Measurements from ENCODE around the gene FGFRL1.
"Not testable (repeated sequence)": the region's sequence is repeated elsewhere in the genome, so short reads cannot be mapped to it uniquely, and the experiment has no call there.

The FGFRL1 gene

DNA sequence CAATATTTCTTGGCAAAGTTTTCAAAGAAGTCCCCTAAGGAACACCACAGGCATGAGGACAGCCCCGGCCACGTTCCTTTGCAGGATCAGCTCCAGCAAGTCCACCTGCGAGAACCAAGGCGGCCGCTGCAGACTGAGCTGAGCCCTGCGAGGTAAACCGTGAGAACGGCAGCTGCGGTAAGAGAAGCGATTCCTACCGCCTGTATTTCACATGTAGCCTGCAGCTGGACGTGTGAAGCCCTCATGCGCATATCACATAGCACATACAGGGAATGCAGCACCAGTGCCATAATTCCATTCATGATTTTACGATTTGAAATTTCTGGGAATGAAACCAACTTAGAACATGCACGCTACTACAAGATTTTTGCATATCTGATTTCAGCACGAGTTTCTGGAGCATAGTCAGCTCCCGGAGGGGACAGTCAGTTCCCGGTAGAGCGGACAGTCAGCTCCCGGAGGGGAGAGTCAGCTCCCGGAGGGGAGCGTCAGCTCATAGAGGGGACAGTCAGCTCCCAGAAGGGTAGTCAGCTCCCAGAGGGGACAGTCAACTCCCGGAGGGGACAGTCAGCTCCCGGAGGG, 41.7 kb downstream of the FGFRL1 start:
- Mint-ChIP-seq H3K27me3 (peaks cover 24% of the 10 kb centered on the region), H3K4me3 (no peak overlapping the region), H3K36me3 (peaks cover 4% of the 10 kb centered on the region), H3K9me3 (peaks cover 7% of the 10 kb centered on the region), H3K4me1 (peaks cover 25% of the 10 kb centered on the region), H3K27ac (no peak overlapping the region)
- no peak for ATAC-seq

DNA sequence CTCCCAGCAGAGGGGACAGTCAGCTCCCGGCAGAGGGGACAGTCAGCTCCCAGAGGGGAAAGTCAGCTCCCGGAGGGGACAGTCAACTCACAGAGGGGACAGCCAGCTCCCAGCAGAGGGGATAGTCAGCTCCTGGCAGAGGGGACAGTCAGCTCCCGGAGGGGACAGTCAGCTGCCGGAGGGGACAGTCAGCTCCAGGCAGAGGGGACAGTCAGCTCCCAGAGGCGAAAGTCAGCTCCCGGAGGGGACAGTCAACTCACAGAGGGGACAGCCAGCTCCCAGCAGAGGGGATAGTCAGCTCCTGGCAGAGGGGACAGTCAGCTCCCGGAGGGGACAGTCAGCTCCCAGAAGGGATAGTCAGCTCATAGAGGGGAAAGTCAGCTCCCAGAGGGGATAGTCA, 42.5 kb downstream of the FGFRL1 start:
- H3K9me3 Mint-ChIP-seq, H3K27ac Mint-ChIP-seq: not testable (repeated sequence)
- peaks cover 20% of the 10 kb centered on the region for H3K4me1 Mint-ChIP-seq

DNA sequence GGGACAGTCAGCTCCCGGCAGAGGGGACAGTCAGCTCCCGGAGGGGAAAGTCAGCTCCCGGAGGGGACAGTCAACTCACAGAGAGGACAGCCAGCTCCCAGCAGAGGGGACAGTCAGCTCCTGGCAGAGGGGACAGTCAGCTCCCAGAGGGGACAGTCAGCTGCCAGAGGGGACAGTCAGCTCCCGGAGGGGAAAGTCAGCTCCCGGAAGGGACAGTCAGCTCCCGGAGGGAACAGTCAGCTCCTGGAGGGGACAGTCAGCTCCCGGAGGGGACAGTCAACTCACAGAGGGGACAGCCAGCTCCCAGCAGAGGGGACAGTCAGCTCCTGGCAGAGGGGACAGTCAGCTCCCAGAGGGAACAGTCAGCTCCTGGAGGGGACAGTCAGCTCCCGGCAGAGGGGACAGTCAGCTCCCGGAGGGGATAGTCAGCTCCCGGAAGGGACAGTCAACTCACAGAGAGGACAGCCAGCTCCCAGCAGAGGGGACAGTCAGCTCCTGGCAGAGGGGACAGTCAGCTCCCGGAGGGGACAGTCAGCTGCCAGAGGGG, 43.3 kb downstream of the FGFRL1 start:
- not testable (repeated sequence) for H3K36me3 Mint-ChIP-seq, H3K4me3 Mint-ChIP-seq, ATAC-seq, H3K27ac Mint-ChIP-seq, H3K9me3 Mint-ChIP-seq
- H3K27me3 Mint-ChIP-seq = peaks cover 17% of the 10 kb centered on the region
- H3K4me1 Mint-ChIP-seq = peaks cover 13% of the 10 kb centered on the region

More for the DNA sequence above, 42.5 kb downstream of the FGFRL1 start:
- not testable (repeated sequence) for ATAC-seq, H3K4me3 Mint-ChIP-seq, H3K36me3 Mint-ChIP-seq
- peaks cover 17% of the 10 kb centered on the region for H3K27me3 Mint-ChIP-seq

DNA sequence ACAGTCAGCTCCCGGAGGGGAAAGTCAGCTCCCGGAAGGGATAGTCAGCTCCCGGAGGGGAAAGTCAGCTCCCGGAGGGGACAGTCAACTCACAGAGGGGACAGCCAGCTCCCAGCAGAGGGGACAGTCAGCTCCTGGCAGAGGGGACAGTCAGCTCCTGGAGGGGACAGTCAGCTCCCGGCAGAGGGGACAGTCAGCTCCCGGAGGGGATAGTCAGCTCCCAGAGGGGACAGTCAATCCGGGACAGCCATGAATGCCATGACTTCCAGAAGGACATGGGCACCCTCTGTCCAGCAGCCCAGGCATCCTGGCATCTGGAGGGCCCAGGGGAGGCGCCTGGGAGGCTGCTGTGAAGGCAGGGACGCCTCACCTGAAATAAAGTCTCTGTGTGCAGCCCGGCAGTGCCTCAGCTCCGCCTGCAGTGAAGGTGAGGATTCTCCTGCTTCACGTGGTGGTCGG, 43.8 kb downstream of the FGFRL1 start:
- Mint-ChIP-seq H3K27me3 (peaks cover 17% of the 10 kb centered on the region), H3K27ac (peak overlapping the region; percentile 90), H3K4me1 (peaks cover 13% of the 10 kb centered on the region), H3K4me3 (peak overlapping the region; percentile 76)
- not testable (repeated sequence) for H3K9me3 Mint-ChIP-seq, ATAC-seq, H3K36me3 Mint-ChIP-seq

DNA sequence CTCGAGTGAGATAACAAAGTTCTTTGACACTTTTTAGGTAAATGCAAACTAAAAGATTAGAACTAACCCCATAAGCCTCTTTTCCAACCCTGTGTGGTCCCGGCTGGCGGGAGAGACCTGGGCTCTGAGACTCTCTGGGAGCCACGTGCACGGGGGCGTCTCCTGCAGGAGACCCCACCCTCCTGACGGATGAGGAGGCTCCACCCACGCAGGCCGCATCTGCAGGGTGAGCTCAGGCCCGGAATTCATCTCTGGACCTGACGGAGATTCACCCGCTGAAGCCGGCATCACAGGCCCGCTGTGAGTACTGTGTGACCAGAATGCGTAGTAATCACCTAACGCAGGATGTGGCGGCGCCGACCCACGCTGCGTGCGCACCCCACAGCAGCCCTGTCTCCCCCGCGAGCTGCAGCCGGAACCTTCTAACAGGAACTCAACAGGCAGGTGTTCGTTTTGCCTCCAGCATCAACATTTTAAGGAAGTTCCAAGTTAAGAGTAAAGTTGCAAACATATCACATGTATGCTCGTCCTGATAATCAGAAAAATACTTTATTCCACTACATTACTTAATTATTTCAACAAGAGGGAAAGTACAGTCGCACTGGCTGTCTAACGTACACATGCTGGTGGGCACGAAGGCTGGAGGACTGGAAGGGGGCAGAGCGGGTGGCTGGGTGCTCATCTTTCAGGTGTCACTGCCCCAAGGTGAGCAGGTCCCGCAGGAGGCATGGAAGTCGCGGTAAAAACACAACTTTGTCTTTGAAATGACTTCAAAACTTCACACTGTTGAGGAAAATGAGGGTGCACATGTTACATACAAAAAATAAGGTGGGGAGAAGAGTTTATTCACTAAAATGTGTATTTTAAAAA, 44.5 kb downstream of the FGFRL1 start:
- Mint-ChIP-seq H3K27ac (peak overlapping the region; percentile 90), H3K36me3 (peaks cover 4% of the 10 kb centered on the region), H3K27me3 (peaks cover 21% of the 10 kb centered on the region), H3K4me1 (peaks cover 13% of the 10 kb centered on the region), H3K4me3 (peak overlapping the region; percentile 76), H3K9me3 (peaks cover 7% of the 10 kb centered on the region)
- peak; percentile 99 for ATAC-seq

DNA sequence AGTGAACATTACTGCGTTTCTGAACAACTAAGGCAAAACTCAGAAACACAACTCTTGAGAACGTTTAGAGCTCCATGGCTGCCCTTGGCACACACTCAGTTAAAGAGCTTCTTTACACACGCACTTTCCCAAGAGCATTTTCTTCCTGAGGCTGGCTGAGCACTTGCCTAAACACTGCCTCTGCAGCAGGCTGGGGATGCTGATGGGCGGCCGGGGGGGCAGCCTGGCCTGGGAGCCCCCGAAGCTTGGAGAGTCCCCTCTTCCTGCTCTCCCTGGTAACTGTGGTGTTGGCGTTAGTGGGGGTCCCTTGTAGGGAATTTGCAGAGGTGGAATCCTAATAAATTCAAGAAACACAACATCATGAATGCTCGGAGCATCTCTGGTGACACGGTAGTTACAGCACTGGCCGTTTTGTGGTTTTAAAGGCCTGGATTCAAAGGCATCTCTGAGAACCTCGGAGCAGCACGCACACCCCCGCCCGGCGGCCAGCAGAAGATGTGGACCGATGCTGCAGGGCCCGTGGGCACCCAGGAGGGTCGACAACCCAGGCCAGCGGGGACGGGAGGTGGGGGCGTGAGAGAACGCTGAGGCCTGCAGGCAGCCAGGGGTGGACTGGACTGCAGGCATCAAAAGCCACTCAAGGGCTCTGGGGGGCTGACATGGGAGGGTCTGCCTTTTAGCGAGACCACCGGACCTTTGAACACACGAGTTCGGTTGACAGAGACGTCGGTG, 45.4 kb downstream of the FGFRL1 start:
- Mint-ChIP-seq H3K36me3 (peaks cover 4% of the 10 kb centered on the region), H3K4me3 (no peak overlapping the region), H3K27ac (peak overlapping the region; percentile 90), H3K27me3 (peaks cover 29% of the 10 kb centered on the region), H3K4me1 (peaks cover 15% of the 10 kb centered on the region), H3K9me3 (peaks cover 1% of the 10 kb centered on the region)
- ATAC-seq = no peak

DNA sequence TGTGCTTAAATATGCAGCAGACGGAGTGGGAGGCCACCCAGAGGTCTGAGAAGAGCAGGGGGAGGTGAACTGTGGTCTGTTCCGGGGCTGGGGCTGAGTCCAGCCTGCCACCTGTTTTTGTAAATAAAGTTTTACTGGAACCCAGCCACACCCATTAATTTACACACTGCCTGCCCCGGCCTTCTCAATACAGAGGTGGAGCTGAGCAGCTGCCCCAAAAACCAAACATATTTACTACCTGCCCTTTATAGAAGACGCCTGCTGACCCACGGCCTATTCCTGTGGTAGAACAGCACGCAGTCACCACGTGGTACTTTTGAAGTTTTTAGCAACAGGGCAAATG, 45.9 kb downstream of the FGFRL1 start:
- no peak overlapping the region for H3K27ac Mint-ChIP-seq
- ATAC-seq = no peak
- H3K4me1 Mint-ChIP-seq = peaks cover 21% of the 10 kb centered on the region
- H3K27me3 Mint-ChIP-seq = peaks cover 35% of the 10 kb centered on the region
- H3K4me3 Mint-ChIP-seq = no peak overlapping the region
- no peaks in the 10 kb centered on the region for H3K9me3 Mint-ChIP-seq
- H3K36me3 Mint-ChIP-seq = peaks cover 4% of the 10 kb centered on the region

DNA sequence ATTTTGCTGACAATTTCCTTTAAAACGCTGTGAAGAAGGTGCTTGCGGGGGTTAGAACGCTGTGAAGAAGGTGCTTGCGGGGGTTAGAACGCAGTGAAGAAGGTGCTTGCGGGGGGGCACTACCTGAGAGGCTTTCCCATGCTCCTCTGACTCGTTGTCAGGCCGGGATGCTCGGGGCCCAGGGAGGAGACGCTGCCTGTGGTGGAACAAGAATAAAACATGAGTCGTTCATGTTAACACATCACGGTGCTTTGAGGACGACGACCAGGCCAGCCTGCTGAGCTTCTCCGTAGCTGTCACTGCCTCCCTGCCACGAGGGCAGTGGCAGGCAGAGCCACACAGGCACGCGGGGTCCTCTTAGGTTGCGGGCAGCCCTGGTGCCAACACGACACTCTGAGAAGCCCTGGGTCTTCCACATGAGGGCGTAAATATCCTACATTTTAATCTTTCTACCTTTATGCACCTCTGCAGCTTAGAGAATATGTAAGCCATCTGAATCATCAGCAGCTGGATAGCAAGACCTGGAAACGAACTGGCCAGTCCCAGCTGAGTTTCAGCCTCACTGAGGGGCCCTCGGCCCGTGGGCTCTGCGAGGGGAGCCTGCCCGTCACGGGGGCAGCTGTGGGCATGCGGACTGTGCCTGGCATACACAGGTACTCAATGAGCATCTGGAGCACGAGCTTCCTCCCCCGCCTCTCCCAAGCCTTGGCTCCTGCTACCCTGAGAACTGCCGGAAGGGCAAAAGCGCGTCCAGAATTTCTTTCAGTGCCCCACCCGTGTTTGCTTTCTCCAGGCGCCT, 47.0 kb downstream of the FGFRL1 start:
- Mint-ChIP-seq H3K9me3 (no peaks in the 10 kb centered on the region), H3K27me3 (peaks cover 45% of the 10 kb centered on the region), H3K4me1 (peaks cover 24% of the 10 kb centered on the region), H3K36me3 (peaks cover 4% of the 10 kb centered on the region), H3K4me3 (no peak overlapping the region), H3K27ac (no peak overlapping the region)
- ATAC-seq = no peak

DNA sequence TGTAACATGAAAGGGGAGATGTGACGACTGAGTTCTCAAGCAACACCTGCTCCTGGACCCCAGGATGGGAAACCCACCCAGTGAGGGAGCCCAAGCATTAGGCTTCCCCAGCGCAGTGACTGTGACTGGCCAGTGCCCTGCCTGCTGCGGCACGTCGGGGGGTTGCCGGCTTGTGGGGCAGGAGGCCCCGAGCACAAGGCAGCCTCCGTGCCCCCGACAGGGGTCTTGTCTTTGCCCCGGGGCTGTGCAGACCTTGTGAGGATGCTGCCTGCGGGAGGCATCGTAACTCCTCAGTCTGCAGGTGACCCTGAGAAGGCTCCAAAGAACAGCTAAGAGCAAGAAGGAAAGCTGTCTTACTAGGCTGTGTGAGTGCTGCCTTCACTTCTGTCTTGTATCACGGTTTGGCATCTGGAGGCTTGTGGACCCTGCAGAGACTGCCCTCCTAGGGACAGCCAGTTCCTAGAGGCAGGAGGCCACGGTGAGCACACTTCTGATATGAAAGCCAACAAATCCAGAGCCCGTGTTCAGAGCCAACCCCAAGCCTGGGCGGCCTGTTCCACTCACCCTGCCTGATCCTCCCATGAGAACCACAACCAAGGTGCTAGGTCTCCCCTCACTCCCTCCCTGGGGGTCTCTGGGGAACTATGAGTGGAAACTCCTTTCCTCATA, 47.7 kb downstream of the FGFRL1 start:
- Mint-ChIP-seq H3K4me1 (peaks cover 24% of the 10 kb centered on the region), H3K4me3 (no peak overlapping the region), H3K36me3 (peaks cover 4% of the 10 kb centered on the region), H3K27ac (no peak overlapping the region), H3K9me3 (no peaks in the 10 kb centered on the region), H3K27me3 (peaks cover 45% of the 10 kb centered on the region)
- ATAC-seq = no peak

DNA sequence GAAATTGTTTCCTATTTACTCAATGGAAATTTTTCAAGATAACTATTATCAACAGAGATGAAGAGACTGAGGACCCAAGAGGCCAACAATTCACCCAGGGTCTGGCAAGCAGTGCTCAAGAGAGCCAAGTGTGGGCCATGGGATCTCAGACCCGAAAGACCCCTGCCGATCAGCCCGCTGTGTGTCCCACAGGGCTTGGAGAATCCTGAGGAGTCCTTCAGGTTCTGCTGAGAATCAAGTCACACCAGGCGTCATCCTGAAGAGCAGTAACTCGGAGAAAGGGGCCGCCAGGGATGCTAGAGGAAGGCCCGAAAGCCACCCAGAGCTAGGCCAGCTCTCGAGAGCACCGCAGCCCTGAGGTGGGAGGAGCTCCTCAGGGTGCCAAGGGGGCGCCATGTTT, 48.7 kb downstream of the FGFRL1 start:
- H3K27ac Mint-ChIP-seq = no peak overlapping the region

DNA sequence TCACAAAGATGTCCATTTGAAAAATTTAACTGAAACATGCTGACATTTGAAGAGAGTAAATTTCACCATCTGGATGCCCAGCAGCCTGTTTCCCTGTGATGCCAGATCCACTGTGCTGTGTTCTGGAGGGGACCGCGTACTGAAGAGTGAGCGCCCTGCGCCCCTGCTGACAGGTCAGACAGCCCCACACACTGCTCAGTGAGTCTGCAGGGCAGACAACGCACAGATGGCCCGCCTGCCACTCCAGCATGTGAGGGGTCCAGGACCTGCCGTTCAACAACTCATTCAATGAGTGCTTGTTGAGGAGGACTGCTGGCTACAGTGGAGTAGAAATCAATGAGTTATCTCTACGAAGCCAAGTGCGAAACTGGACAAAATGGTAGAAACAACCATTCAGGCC, 49.2 kb downstream of the FGFRL1 start:
- no peaks in the 10 kb centered on the region for H3K9me3 Mint-ChIP-seq
- peaks cover 58% of the 10 kb centered on the region for H3K27me3 Mint-ChIP-seq
- peaks cover 4% of the 10 kb centered on the region for H3K36me3 Mint-ChIP-seq
- no peak overlapping the region for H3K27ac Mint-ChIP-seq
- peaks cover 21% of the 10 kb centered on the region for H3K4me1 Mint-ChIP-seq
- ATAC-seq = no peak
- H3K4me3 Mint-ChIP-seq = no peak overlapping the region

More for the DNA sequence above, 48.7 kb downstream of the FGFRL1 start:
- H3K4me3 Mint-ChIP-seq = no peak overlapping the region
- peaks cover 24% of the 10 kb centered on the region for H3K4me1 Mint-ChIP-seq
- no peaks in the 10 kb centered on the region for H3K9me3 Mint-ChIP-seq
- ATAC-seq = no peak
- peaks cover 4% of the 10 kb centered on the region for H3K36me3 Mint-ChIP-seq
- H3K27me3 Mint-ChIP-seq = peaks cover 53% of the 10 kb centered on the region

DNA sequence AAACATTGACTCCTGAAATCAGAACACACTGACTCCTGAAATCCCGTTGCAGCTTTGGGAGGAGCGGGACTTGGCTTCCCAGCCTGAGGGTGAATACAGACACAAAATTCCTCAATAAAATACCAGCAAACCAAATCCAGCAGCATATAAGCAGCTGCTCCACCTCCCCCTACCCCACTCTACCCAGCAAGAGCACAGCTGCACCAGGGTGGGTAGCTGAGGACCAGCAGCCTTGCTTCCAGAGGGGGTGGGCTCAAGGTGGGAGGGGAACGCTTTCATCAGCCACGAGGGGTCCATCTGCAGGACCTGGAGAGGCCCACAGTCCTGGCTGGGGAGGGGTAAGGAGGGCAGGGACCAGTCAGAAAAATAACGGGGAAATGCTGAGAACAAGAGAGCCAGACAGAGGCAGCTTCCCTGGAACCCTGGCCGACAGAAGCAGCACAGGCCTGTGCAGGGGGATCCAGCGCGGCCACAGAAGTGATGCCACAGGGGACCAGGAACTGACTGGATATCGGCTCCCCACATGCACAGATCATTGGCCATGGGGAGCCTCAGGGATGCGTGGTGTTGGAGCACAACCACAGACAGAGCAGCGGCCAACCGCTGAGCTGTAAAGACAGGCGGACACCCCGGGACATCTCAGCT, 49.8 kb downstream of the FGFRL1 start:
- no peak for ATAC-seq
- Mint-ChIP-seq H3K36me3 (peaks cover 2% of the 10 kb centered on the region), H3K9me3 (no peaks in the 10 kb centered on the region), H3K4me3 (no peak overlapping the region), H3K27ac (no peak overlapping the region), H3K27me3 (peaks cover 64% of the 10 kb centered on the region), H3K4me1 (peaks cover 15% of the 10 kb centered on the region)

DNA sequence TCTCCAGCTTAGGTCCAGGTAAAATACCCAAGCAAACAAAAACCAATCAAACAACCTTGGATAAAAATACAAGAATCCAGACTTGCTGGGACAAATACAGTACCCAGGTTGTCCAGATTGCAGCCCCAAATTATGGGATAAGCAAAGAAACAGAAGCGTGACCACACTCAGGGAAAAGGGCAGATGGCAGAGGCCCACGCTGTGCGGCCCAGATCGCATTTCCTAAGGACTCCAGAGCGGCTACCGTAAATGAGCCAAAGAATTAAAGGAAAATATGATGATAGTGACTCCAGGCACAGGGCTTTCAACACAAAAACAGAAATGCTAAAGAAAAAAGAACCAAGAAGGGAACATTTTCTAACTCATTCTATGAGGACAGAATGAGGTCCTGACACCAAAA, 50.3 kb downstream of the FGFRL1 start:
- Mint-ChIP-seq H3K4me1 (peaks cover 11% of the 10 kb centered on the region), H3K4me3 (peak overlapping the region; percentile 18), H3K27me3 (peaks cover 70% of the 10 kb centered on the region), H3K9me3 (no peaks in the 10 kb centered on the region), H3K27ac (no peak overlapping the region), H3K36me3 (no peaks in the 10 kb centered on the region)
- ATAC-seq = no peak

DNA sequence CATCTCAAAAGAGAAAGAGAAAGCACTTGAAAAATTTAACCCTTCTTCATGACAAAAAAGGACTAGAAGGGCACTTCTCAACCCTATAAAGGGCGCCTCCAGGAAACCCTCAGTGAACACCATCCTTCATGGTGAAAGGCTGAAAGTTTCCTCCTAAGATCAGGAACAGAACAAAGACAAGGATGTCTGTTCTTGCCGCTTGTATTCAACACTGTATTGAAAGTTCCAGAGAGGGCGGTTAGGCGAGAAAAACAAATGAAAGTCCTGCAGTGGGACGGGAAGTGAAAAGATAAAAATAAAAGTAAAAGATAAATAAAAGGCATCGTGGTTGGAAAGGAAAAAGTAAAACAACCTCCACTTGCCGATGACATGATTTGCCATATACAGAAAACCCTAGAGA, 51.0 kb downstream of the FGFRL1 start:
- peaks cover 11% of the 10 kb centered on the region for H3K4me1 Mint-ChIP-seq
- H3K27me3 Mint-ChIP-seq = peaks cover 76% of the 10 kb centered on the region
- no peak overlapping the region for H3K27ac Mint-ChIP-seq
- no peaks in the 10 kb centered on the region for H3K36me3 Mint-ChIP-seq
- H3K4me3 Mint-ChIP-seq = peak overlapping the region; percentile 18
- no peak for ATAC-seq
- H3K9me3 Mint-ChIP-seq = no peaks in the 10 kb centered on the region

Measured in stimulated activated memory B cell treated with anti-CD40 and anti-IgM and Interleukin-4, amounts not matched to agents 10 μg/mL and 1 μg/mL and 100 μg/mL, for 72 hours (primary cell).